HepG2 (cell line): ENCODE results near the gene HHATL. TPM values are rescaled to one million over a fixed set of nuclear protein-coding genes. Genes with fewer than 3 reads are reported as not detected.

ENCODE experiments used
- ARID2 ChIP-seq: sonication (generic); formaldehyde crosslinking; IDR thresholded peaks from 2 replicates; pipeline ENCODE4 v1.8.1; 2022; ENCODE audit warnings: mild to moderate bottlenecking, missing genetic modification reagents, borderline replicate concordance
- ARNT2 ChIP-seq: sonication (generic); formaldehyde crosslinking; IDR thresholded peaks from 2 replicates; pipeline ENCODE4 v1.8.0; 2022; ENCODE audit warnings: mild to moderate bottlenecking, low read depth, missing genetic modification reagents, moderate library complexity
- BRCA1 ChIP-seq: sonication (generic); formaldehyde crosslinking; IDR thresholded peaks from 2 replicates; pipeline ENCODE4 v1.4.0; 2020; ENCODE audit warnings: missing genetic modification reagents
- HNRNPL ChIP-seq: fragments of 200-400 bp; formaldehyde crosslinking; IDR thresholded peaks from 2 replicates; pipeline ENCODE4 v1.6.1; 2017; ENCODE audit warnings: mild to moderate bottlenecking, low read depth, low read length
- HOXA9 ChIP-seq: sonication (generic); formaldehyde crosslinking; IDR thresholded peaks from 2 replicates; pipeline ENCODE4 v1.8.1; 2022; ENCODE audit warnings: missing genetic modification reagents, mild to moderate bottlenecking, moderate library complexity, borderline replicate concordance
- KDM4B ChIP-seq: sonication (generic); formaldehyde crosslinking; IDR thresholded peaks from 2 replicates; pipeline ENCODE4 v1.4.0; 2020; ENCODE audit warnings: missing genetic modification reagents
- MAZ ChIP-seq, 2 experiments: sonication (generic) in 1 of 2; formaldehyde crosslinking in 1 of 2; IDR thresholded peaks; 2 replicates each; pipeline versions ENCODE4 v1.5.0 to v1.6.1; 2012 to 2020; ENCODE audit warnings: low read depth in 2 of 2, mild to moderate bottlenecking in 2 of 2, borderline replicate concordance in 1 of 2, improper control_type of control experiment in 1 of 2, low read length in 1 of 2, missing genetic modification reagents in 1 of 2, moderate library complexity in 1 of 2
- PHF8 ChIP-seq: sonication (generic); formaldehyde crosslinking; IDR thresholded peaks from 2 replicates; pipeline ENCODE4 v1.5.0; 2020; ENCODE audit warnings: missing genetic modification reagents
- RBFOX2 ChIP-seq: fragments of 200-400 bp; formaldehyde crosslinking; IDR thresholded peaks from 2 replicates; pipeline ENCODE4 v1.6.1; 2017; ENCODE audit warnings: low read depth, mild to moderate bottlenecking, low read length
- RBM39 ChIP-seq: fragments of 200-400 bp; formaldehyde crosslinking; IDR thresholded peaks from one replicate; pipeline ENCODE4 v1.6.1; 2018; ENCODE audit warnings: antibody characterized with exemption, mild to moderate bottlenecking, low read depth, low read length; ENCODE audit not compliant: poor library complexity, severe bottlenecking
- TEAD3 ChIP-seq: optimal IDR thresholded peaks from 2 replicates; pipeline ENCODE3; 2016; ENCODE audit warnings: borderline replicate concordance
- ZFP90 ChIP-seq: sonication (generic); formaldehyde crosslinking; IDR thresholded peaks from 2 replicates; pipeline ENCODE4 v1.8.0; 2022; ENCODE audit warnings: missing genetic modification reagents, mild to moderate bottlenecking, inconsistent platforms, borderline replicate concordance
- ZNF432 ChIP-seq: sonication (generic); formaldehyde crosslinking; IDR thresholded peaks from 2 replicates; pipeline ENCODE4 v1.5.0; 2020; ENCODE audit warnings: missing genetic modification reagents, mild to moderate bottlenecking, borderline replicate concordance
- ZNF557 ChIP-seq: sonication (generic); formaldehyde crosslinking; IDR thresholded peaks from 2 replicates; pipeline ENCODE4 v1.4.0; 2020; ENCODE audit warnings: missing genetic modification reagents
- ZSCAN22 ChIP-seq: sonication (generic); formaldehyde crosslinking; IDR thresholded peaks from 2 replicates; pipeline ENCODE4 v1.4.0; 2020; ENCODE audit warnings: mild to moderate bottlenecking, missing genetic modification reagents
- polyA plus RNA-seq, 8 experiments: library from polyadenylated mRNA; depleted of rRNA in 3 of 8; stranded (reverse) in 7 of 8; unstranded in 1 of 8; fragments of >200 nt; fragmentation: Illumina TruSeq in 4 of 8; extraction: Trizol in 4 of 8; gene quantifications; 2 replicates each; pipeline versions ENCODE4 v1.2.1 to v1.2.3, GENCODE V29; 2011 to 2016; ENCODE audit warnings: low read depth in 4 of 8, missing spikeins in 1 of 8, mixed read lengths in 1 of 8; ENCODE audit not compliant: insufficient read depth in 1 of 8
- total RNA-seq, 5 experiments: library from RNA; depleted of rRNA; stranded (reverse); fragments of >200 nt; fragmentation: Illumina TruSeq; extraction: Trizol; gene quantifications; 2 replicates each; pipeline ENCODE4 v1.2.3, GENCODE V29; 2016; ENCODE audit warnings: low read depth in 1 of 5
- TF ChIP-seq, protein P1 (sequence below): sonication (generic); formaldehyde crosslinking; IDR thresholded peaks from 2 replicates; pipeline ENCODE4 v1.4.0; 2020; ENCODE audit warnings: missing genetic modification reagents, borderline replicate concordance
- TF ChIP-seq, protein P2 (sequence below): sonication (generic); formaldehyde crosslinking; IDR thresholded peaks from 2 replicates; pipeline ENCODE4 v1.5.1; 2020; ENCODE audit warnings: mild to moderate bottlenecking, missing genetic modification reagents, moderate library complexity
- TF ChIP-seq, protein P3 (sequence below): sonication (generic); formaldehyde crosslinking; IDR thresholded peaks from 2 replicates; pipeline ENCODE4 v1.5.1; 2020; ENCODE audit warnings: mild to moderate bottlenecking, missing genetic modification reagents, moderate library complexity

The HHATL gene
- total and polyA plus RNA-seq, 2 of the 13 experiments (the other 11 are each of a cell fraction or from before 2014, with no cell fraction given): 0.26 TPM; not detected in 1

DNA sequence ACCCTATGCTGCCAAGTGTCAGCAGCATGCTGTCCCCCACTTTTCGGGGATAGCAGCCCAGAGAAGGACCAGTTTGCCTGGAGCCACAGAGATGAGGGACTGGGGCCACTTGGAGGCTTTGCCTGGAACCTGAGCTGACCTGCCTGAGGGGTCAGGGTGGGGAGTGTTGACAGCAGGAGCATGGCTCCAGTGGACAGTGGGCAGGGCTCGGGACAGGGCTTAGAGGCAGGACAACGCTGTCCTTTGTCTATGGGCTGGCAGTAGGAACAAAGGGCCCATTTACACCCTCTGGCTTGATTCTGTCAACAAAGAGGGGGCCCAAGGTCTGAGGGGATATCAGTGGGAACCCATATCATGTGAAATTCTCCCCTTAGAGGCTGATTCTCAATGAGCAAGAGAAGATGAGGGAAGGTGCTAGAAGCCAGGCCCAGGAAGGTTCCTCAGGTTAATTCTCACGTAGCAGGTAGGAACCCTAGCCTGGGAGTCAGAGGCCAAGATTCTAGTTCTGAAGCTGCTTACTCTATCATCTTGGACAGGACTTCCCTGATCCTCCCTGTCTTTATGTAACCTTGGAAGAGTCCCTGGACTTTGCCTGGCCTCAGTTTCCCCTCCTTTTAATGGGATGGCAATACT, 29.7 kb upstream of the HHATL start (continued):
- TF ChIP-seq HOXA9 (CRISPR knock-in tag) (no peak; the same call in 1 of the 2 replicates), MAZ (IDR thresholded peaks at IDR 0.05; ENCODE audit: borderline replicate concordance, low read depth, low read length) (peak; percentile 51; the same call in 1 of the 2 replicates), MAZ (CRISPR knock-in tag; IDR thresholded peaks at IDR 0.05; ENCODE audit: low read depth) (peak; percentile 77; the same call in 1 of the 2 replicates), KDM4B (CRISPR knock-in tag) (peak; percentile 20; the same call in 1 of the 2 replicates), ARNT2 (CRISPR knock-in tag) (0 out of 2 replicates have a peak, but pooled peaks have one; percentile 65), ZNF557 (0 out of 2 replicates have a peak, but pooled peaks have one; percentile 48), RBM39 (peak; percentile 32), BRCA1 (CRISPR knock-in tag) (no peak), HNRNPL (no peak), TEAD3 (CRISPR knock-in tag) (peak; percentile 64), ARID2 (CRISPR knock-in tag) (peak; percentile 83; the same call in 1 of the 2 replicates), PHF8 (CRISPR knock-in tag) (no peak; the same call in 1 of the 2 replicates), ZFP90 (CRISPR knock-in tag) (peak; percentile 59; the same call in 1 of the 2 replicates), ZNF432 (CRISPR knock-in tag) (no peak), ZSCAN22 (CRISPR knock-in tag) (no peak), RBFOX2 (0 out of 2 replicates have a peak, but pooled peaks have one; percentile 37)
- TF ChIP-seq, protein P1, sequence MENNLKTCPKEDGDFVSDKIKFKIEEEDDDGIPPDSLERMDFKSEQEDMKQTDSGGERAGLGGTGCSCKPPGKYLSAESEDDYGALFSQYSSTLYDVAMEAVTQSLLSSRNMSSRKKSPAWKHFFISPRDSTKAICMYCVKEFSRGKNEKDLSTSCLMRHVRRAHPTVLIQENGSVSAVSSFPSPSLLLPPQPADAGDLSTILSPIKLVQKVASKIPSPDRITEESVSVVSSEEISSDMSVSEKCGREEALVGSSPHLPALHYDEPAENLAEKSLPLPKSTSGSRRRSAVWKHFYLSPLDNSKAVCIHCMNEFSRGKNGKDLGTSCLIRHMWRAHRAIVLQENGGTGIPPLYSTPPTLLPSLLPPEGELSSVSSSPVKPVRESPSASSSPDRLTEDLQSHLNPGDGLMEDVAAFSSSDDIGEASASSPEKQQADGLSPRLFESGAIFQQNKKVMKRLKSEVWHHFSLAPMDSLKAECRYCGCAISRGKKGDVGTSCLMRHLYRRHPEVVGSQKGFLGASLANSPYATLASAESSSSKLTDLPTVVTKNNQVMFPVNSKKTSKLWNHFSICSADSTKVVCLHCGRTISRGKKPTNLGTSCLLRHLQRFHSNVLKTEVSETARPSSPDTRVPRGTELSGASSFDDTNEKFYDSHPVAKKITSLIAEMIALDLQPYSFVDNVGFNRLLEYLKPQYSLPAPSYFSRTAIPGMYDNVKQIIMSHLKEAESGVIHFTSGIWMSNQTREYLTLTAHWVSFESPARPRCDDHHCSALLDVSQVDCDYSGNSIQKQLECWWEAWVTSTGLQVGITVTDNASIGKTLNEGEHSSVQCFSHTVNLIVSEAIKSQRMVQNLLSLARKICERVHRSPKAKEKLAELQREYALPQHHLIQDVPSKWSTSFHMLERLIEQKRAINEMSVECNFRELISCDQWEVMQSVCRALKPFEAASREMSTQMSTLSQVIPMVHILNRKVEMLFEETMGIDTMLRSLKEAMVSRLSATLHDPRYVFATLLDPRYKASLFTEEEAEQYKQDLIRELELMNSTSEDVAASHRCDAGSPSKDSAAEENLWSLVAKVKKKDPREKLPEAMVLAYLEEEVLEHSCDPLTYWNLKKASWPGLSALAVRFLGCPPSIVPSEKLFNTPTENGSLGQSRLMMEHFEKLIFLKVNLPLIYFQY (CRISPR knock-in tag): peak; percentile 65
- TF ChIP-seq, protein P2, sequence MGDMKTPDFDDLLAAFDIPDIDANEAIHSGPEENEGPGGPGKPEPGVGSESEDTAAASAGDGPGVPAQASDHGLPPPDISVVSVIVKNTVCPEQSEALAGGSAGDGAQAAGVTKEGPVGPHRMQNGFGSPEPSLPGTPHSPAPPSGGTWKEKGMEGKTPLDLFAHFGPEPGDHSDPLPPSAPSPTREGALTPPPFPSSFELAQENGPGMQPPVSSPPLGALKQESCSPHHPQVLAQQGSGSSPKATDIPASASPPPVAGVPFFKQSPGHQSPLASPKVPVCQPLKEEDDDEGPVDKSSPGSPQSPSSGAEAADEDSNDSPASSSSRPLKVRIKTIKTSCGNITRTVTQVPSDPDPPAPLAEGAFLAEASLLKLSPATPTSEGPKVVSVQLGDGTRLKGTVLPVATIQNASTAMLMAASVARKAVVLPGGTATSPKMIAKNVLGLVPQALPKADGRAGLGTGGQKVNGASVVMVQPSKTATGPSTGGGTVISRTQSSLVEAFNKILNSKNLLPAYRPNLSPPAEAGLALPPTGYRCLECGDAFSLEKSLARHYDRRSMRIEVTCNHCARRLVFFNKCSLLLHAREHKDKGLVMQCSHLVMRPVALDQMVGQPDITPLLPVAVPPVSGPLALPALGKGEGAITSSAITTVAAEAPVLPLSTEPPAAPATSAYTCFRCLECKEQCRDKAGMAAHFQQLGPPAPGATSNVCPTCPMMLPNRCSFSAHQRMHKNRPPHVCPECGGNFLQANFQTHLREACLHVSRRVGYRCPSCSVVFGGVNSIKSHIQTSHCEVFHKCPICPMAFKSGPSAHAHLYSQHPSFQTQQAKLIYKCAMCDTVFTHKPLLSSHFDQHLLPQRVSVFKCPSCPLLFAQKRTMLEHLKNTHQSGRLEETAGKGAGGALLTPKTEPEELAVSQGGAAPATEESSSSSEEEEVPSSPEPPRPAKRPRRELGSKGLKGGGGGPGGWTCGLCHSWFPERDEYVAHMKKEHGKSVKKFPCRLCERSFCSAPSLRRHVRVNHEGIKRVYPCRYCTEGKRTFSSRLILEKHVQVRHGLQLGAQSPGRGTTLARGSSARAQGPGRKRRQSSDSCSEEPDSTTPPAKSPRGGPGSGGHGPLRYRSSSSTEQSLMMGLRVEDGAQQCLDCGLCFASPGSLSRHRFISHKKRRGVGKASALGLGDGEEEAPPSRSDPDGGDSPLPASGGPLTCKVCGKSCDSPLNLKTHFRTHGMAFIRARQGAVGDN: peak; percentile 90
- TF ChIP-seq, protein P3, sequence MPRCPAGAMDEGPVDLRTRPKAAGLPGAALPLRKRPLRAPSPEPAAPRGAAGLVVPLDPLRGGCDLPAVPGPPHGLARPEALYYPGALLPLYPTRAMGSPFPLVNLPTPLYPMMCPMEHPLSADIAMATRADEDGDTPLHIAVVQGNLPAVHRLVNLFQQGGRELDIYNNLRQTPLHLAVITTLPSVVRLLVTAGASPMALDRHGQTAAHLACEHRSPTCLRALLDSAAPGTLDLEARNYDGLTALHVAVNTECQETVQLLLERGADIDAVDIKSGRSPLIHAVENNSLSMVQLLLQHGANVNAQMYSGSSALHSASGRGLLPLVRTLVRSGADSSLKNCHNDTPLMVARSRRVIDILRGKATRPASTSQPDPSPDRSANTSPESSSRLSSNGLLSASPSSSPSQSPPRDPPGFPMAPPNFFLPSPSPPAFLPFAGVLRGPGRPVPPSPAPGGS (CRISPR knock-in tag): 0 out of 2 replicates have a peak, but pooled peaks have one; percentile 26
